NT2/D1 (cell line): ENCODE measurements around the gene RNF32.

Experiments used
- DNase-seq: peaks from one replicate; pipeline ENCODE4 v3.0.0-alpha.2; 2011; ENCODE audit warnings: low read depth, low spot score
- H3K27me3 ChIP-seq: 2 replicates; pipeline ENCODE4 v1.6.0; 2011; ENCODE audit warnings: mild to moderate bottlenecking; ENCODE audit not compliant: insufficient read length, insufficient read depth
- H3K36me3 ChIP-seq: 2 replicates; pipeline ENCODE4 v1.6.1; 2011; ENCODE audit warnings: mild to moderate bottlenecking, low read length, mixed read lengths; ENCODE audit not compliant: insufficient read depth, insufficient read length
- H3K4me1 ChIP-seq: 2 replicates; pipeline ENCODE4 v1.5.1; 2011; ENCODE audit not compliant: insufficient read depth, insufficient read length
- H3K4me3 ChIP-seq: 2 replicates; pipeline ENCODE4 v1.5.1; 2011; ENCODE audit warnings: low read depth; ENCODE audit not compliant: insufficient read length
- H3K9ac ChIP-seq: 2 replicates; pipeline ENCODE4 v1.6.0; 2011; ENCODE audit warnings: low read depth; ENCODE audit not compliant: insufficient read length
- H3K9me3 ChIP-seq: 2 replicates; pipeline ENCODE4 v1.5.1; 2011; ENCODE audit warnings: mild to moderate bottlenecking, low read length; ENCODE audit not compliant: insufficient read depth
- SUZ12 ChIP-seq: IDR thresholded peaks from 2 replicates; pipeline ENCODE4 v1.6.1; 2011; ENCODE audit not compliant: insufficient read length, insufficient read depth; ENCODE audit errors: extremely low read depth
- YY1 ChIP-seq: IDR thresholded peaks from 2 replicates; pipeline ENCODE4 v1.6.1; 2011; ENCODE audit not compliant: insufficient read length, insufficient read depth
- ZNF274 ChIP-seq: IDR thresholded peaks from 2 replicates; pipeline ENCODE4 v1.6.1; 2011; ENCODE audit warnings: mild to moderate bottlenecking, low read depth, low read length

The RNF32 gene

GRCh38 chr7:156609010-156609877 is 31.3 kb upstream of the RNF32 start:
- H3K4me1 ChIP-seq = peaks cover 6% of the 10 kb centered on the region
- H3K9me3 ChIP-seq = no peaks in the 10 kb centered on the region
- H3K9ac ChIP-seq = no peak overlapping the region
- TF ChIP-seq ZNF274 = no peak
- no peak for TF ChIP-seq SUZ12
- no peak for TF ChIP-seq YY1
- no peaks in the 10 kb centered on the region for H3K27me3 ChIP-seq
- no peak overlapping the region for H3K4me3 ChIP-seq
- DNase-seq = no peak
- H3K36me3 ChIP-seq = no peaks in the 10 kb centered on the region

GRCh38 chr7:156610130-156610529 is 30.4 kb upstream of the RNF32 start:
- H3K36me3 ChIP-seq = no peaks in the 10 kb centered on the region
- no peaks in the 10 kb centered on the region for H3K27me3 ChIP-seq
- TF ChIP-seq YY1 = no peak
- no peak for TF ChIP-seq SUZ12
- TF ChIP-seq ZNF274 = no peak
- H3K4me3 ChIP-seq = no peak overlapping the region
- H3K9me3 ChIP-seq = no peaks in the 10 kb centered on the region
- H3K9ac ChIP-seq = no peak overlapping the region
- H3K4me1 ChIP-seq = peaks cover 3% of the 10 kb centered on the region
- no peak for DNase-seq

GRCh38 chr7:156610601-156611000 is 30.0 kb upstream of the RNF32 start:
- no peak for TF ChIP-seq YY1
- TF ChIP-seq ZNF274 = no peak
- no peak for TF ChIP-seq SUZ12
- no peaks in the 10 kb centered on the region for H3K4me1 ChIP-seq

GRCh38 chr7:156611014-156612010 is 29.3 kb upstream of the RNF32 start:
- Histone ChIP-seq H3K4me1 (no peaks in the 10 kb centered on the region), H3K9me3 (no peaks in the 10 kb centered on the region), H3K36me3 (no peaks in the 10 kb centered on the region), H3K9ac (no peak overlapping the region), H3K27me3 (peaks cover 11% of the 10 kb centered on the region), H3K4me3 (no peak overlapping the region)
- TF ChIP-seq SUZ12 (no peak), YY1 (no peak), ZNF274 (no peak)
- no peak for DNase-seq

More at GRCh38 chr7:156610601-156611000, 30.0 kb upstream of the RNF32 start:
- H3K27me3 ChIP-seq = peaks cover 4% of the 10 kb centered on the region
- H3K36me3 ChIP-seq = no peaks in the 10 kb centered on the region
- H3K9ac ChIP-seq = no peak overlapping the region
- no peaks in the 10 kb centered on the region for H3K9me3 ChIP-seq
- no peak overlapping the region for H3K4me3 ChIP-seq
- DNase-seq = no peak

DNA sequence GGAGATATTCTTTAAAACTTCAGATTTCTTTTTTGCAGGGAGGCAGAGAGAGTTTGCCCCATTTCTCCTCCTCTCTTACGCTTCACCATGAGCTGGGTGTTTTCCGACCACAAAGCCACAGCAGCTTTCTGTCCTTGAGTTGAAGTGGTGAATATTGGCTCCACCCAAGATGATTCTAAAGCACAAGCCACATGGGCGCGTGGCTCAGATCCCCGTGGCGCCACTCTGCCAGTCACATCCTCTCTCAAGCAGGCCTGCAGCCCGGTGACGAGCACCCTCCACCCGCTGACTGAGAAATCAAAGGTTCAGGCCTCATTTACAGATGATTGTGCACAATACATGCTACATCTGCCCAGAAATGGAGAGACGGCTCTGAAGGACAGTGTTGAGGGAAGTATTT is 27.6 kb upstream of the RNF32 start:
- Histone ChIP-seq H3K4me1 (no peaks in the 10 kb centered on the region), H3K9me3 (no peaks in the 10 kb centered on the region), H3K36me3 (no peaks in the 10 kb centered on the region), H3K4me3 (no peak overlapping the region), H3K27me3 (peaks cover 23% of the 10 kb centered on the region), H3K9ac (no peak overlapping the region)
- no peak for DNase-seq
- TF ChIP-seq ZNF274 = no peak
- TF ChIP-seq YY1 = no peak
- TF ChIP-seq SUZ12 = no peak

DNA sequence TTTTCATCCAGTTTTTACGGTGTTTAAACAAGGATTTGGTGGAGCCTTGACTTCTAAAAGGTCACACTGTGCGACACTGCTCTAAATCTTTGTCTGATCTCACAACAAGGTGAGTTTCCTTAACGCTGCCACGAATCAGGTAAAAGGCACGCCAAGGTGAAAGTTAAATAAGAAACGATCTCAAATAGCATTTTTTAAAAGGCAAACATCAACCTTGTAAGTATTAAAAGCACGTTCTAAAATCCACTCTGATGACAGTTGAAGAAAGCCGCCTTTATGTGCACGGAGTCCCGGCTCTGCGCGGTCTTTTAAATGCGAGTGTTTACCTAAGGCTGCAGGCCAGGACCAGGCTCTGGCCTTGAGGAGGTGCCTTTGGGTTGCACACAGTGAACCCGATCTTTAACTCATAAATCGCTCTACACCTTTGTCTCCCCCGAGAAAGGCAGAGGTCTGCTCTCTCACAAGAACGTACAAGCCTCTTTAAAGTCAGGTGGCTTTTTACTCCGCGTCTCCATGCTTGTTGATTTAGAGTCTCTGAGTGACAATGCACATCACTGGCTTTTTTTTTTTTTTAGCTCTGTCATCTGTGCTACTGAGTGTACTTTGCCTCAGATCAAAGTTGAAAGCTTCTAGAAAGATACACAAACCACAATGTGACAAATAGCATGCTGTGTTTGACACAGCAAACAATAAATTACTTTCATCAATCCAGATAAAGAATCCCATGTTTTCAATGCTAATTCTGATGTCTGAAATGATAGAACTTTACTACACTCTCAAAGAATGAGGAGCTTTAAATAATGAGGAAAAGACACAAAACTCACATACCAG is 25.9 kb upstream of the RNF32 start:
- Histone ChIP-seq H3K9me3 (no peaks in the 10 kb centered on the region), H3K4me3 (no peak overlapping the region), H3K36me3 (no peaks in the 10 kb centered on the region), H3K27me3 (peaks cover 23% of the 10 kb centered on the region), H3K9ac (no peak overlapping the region), H3K4me1 (peaks cover 7% of the 10 kb centered on the region)
- DNase-seq = no peak
- TF ChIP-seq YY1 (no peak), ZNF274 (no peak), SUZ12 (no peak)
